A549 (cell line): ENCODE results near the gene PRR9.
A peak's percentile ranks its signal among the peaks of the same experiment; 100 is the strongest.

ENCODE experiments used
- CEBPB ChIP-seq, 2 experiments: fragments of >200 bp in 1 of 2; sonication (Bioruptor Twin) in 1 of 2; formaldehyde crosslinking in 1 of 2; IDR thresholded peaks; 2 replicates each; pipeline ENCODE4 v1.6.1; 2012 to 2016
- CHD2 ChIP-seq: fragments of 150-350 bp; IDR thresholded peaks from 2 replicates; pipeline ENCODE4 v1.6.1; 2014; ENCODE audit warnings: low read length; ENCODE audit not compliant: partially characterized antibody
- ZFP36 ChIP-seq: fragments of 450-650 bp; IDR thresholded peaks from 2 replicates; pipeline ENCODE4 v1.6.1; 2014; ENCODE audit warnings: borderline replicate concordance; ENCODE audit not compliant: partially characterized antibody

- no peak for TF ChIP-seq CEBPB (IDR thresholded peaks at IDR 0.05)
- TF ChIP-seq CHD2 = no peak
- peak; percentile 29 for TF ChIP-seq ZFP36
Measured at GRCh38 chr1:153213519-153213918, 3.9 kb upstream of the PRR9 start.
